HEK293 (cell line): Measurements from ENCODE around the gene ROBO4.
A peak's percentile ranks its signal among the peaks of the same experiment; 100 is the strongest.

Experiments used
- CTCF ChIA-PET: fragments of 350-600 bp; formaldehyde crosslinking; extraction: SDS; loops from one replicate; lab custom pipeline; 2021; ENCODE audit warnings: antibody characterized with exemption; lab: Yijun Ruan, JAX
- POLR2A ChIA-PET: fragments of 300-600 bp; formaldehyde crosslinking; extraction: SDS; loops from one replicate; lab custom pipeline; 2020; ENCODE audit warnings: antibody characterized with exemption, inconsistent platforms; lab: Yijun Ruan, JAX
- H3K27ac ChIP-seq: fragments of 200-500 bp; sonication (Bioruptor generic); 2 replicates; pipeline ENCODE4 v1.5.1; 2014; ENCODE audit warnings: low read depth, low read length, control low read depth, inconsistent platforms; ENCODE audit errors: extremely low read depth
- H3K36me3 ChIP-seq, 2 experiments: fragments of 200-500 bp in 1 of 2; sonication (Bioruptor generic) in 1 of 2; 1 replicate in 1 of 2; 2 replicates in 1 of 2; pipeline ENCODE4 v1.5.1; 2014 to 2017; ENCODE audit warnings: inconsistent platforms in 2 of 2, low read length in 2 of 2; ENCODE audit not compliant: control insufficient read depth in 2 of 2, insufficient read depth in 1 of 2
- H3K4me1 ChIP-seq: fragments of 200-500 bp; sonication (Bioruptor generic); 2 replicates; pipeline ENCODE4 v1.5.1; 2014; ENCODE audit warnings: mild to moderate bottlenecking, low read length, inconsistent platforms; ENCODE audit not compliant: control insufficient read depth, insufficient read depth
- H3K4me3 ChIP-seq: 2 replicates; pipeline ENCODE4 v1.5.1; 2011; ENCODE audit warnings: low read depth, mild to moderate bottlenecking, control low read depth, low read length, moderate library complexity
- H3K9me3 ChIP-seq: fragments of 200-500 bp; sonication (Bioruptor generic); 2 replicates; pipeline ENCODE4 v1.5.1; 2014; ENCODE audit warnings: low read depth, low read length, inconsistent platforms; ENCODE audit not compliant: control insufficient read depth, insufficient read depth
- CTCF ChIP-seq: fragments of 450-650 bp; formaldehyde crosslinking; IDR thresholded peaks from 2 replicates; pipeline ENCODE4 v1.5.1; 2016; ENCODE audit warnings: missing biosample characterization, missing genetic modification characterization
- EGR2 ChIP-seq: fragments of 450-650 bp; formaldehyde crosslinking; IDR thresholded peaks from 2 replicates; pipeline ENCODE4 v1.5.1; 2016; ENCODE audit warnings: low read depth, missing biosample characterization, missing genetic modification characterization
- KLF16 ChIP-seq: fragments of 450-650 bp; formaldehyde crosslinking; IDR thresholded peaks from 2 replicates; pipeline ENCODE4 v1.5.1; 2017; ENCODE audit warnings: missing biosample characterization, missing genetic modification characterization
- KLF9 ChIP-seq: fragments of 450-650 bp; formaldehyde crosslinking; IDR thresholded peaks from 2 replicates; pipeline ENCODE4 v1.5.1; 2016; ENCODE audit warnings: missing biosample characterization, missing genetic modification characterization, low read depth
- OSR2 ChIP-seq: fragments of 450-650 bp; formaldehyde crosslinking; IDR thresholded peaks from 2 replicates; pipeline ENCODE4 v1.5.1; 2016; ENCODE audit warnings: missing biosample characterization, missing genetic modification characterization
- PATZ1 ChIP-seq: fragments of 450-650 bp; formaldehyde crosslinking; IDR thresholded peaks from 2 replicates; pipeline ENCODE4 v1.5.1; 2016; ENCODE audit warnings: missing biosample characterization, missing genetic modification characterization
- ZBTB1 ChIP-seq: fragments of 450-650 bp; formaldehyde crosslinking; IDR thresholded peaks from 2 replicates; pipeline ENCODE4 v1.5.1; 2016; ENCODE audit warnings: missing biosample characterization, missing genetic modification characterization
- ZEB2 ChIP-seq: fragments of 450-650 bp; formaldehyde crosslinking; IDR thresholded peaks from 2 replicates; pipeline ENCODE4 v1.5.1; 2016; ENCODE audit warnings: missing biosample characterization, missing genetic modification characterization
- ZFHX2 ChIP-seq: fragments of 450-650 bp; formaldehyde crosslinking; conservative IDR thresholded peaks from 2 replicates; pipeline ENCODE4 v1.5.1; 2016; ENCODE audit warnings: missing biosample characterization, missing genetic modification characterization
- ZFP37 ChIP-seq: fragments of 450-650 bp; formaldehyde crosslinking; IDR thresholded peaks from 2 replicates; pipeline ENCODE4 v1.5.1; 2016; ENCODE audit warnings: missing biosample characterization, missing genetic modification characterization
- ZFP69B ChIP-seq: fragments of 450-650 bp; formaldehyde crosslinking; IDR thresholded peaks from 2 replicates; pipeline ENCODE4 v1.5.1; 2016; ENCODE audit warnings: missing biosample characterization, missing genetic modification characterization
- ZNF239 ChIP-seq: fragments of 450-650 bp; formaldehyde crosslinking; IDR thresholded peaks from 2 replicates; pipeline ENCODE4 v1.5.1; 2016; ENCODE audit warnings: missing biosample characterization, missing genetic modification characterization
- ZNF416 ChIP-seq: fragments of 450-650 bp; formaldehyde crosslinking; IDR thresholded peaks from 2 replicates; pipeline ENCODE4 v1.5.1; 2016; ENCODE audit warnings: missing biosample characterization, missing genetic modification characterization
- ZNF488 ChIP-seq: fragments of 450-650 bp; formaldehyde crosslinking; IDR thresholded peaks from 2 replicates; pipeline ENCODE4 v1.5.1; 2016; ENCODE audit warnings: missing biosample characterization, missing genetic modification characterization
- ZNF544 ChIP-seq: fragments of 450-650 bp; formaldehyde crosslinking; IDR thresholded peaks from 2 replicates; pipeline ENCODE4 v1.5.0; 2017; ENCODE audit warnings: missing biosample characterization, missing genetic modification characterization
- ZNF629 ChIP-seq: fragments of 450-650 bp; formaldehyde crosslinking; IDR thresholded peaks from 2 replicates; pipeline ENCODE4 v1.5.1; 2017; ENCODE audit warnings: missing biosample characterization, missing genetic modification characterization
- ZNF654 ChIP-seq: fragments of 450-650 bp; formaldehyde crosslinking; IDR thresholded peaks from 2 replicates; pipeline ENCODE4 v1.5.1; 2016; ENCODE audit warnings: low read depth, missing biosample characterization, missing genetic modification characterization
- ZSCAN4 ChIP-seq: fragments of 450-650 bp; formaldehyde crosslinking; IDR thresholded peaks from 2 replicates; pipeline ENCODE4 v1.5.1; 2017; ENCODE audit warnings: missing biosample characterization, missing genetic modification characterization

ROBO4 gene

GRCh38 chr11:124837491-124837856 lies 60.2 kb downstream of the ROBO4 start:
- no peak overlapping the region for H3K4me3 ChIP-seq
- H3K9me3 ChIP-seq, result no peaks in the 10 kb centered on the region
- ChIA-PET POLR2A (interaction anchor here (2.0 kb wide), 1 partner anchor 37 kb away, joined by 9 read pairs; the partner anchor contains the start of gene MSANTD2), CTCF (interaction anchor here (0.5 to 5.5 kb wide), 39 partner anchors 9 to 761 kb away, joined by 3 to 53 read pairs (median 4); partner anchors contain the start of gene ROBO3)
- H3K27ac ChIP-seq, result no peak overlapping the region
- TF ChIP-seq ZSCAN4 (tag by site-specific recombination), result peak; percentile 89
- no peak for TF ChIP-seq ZNF544
- no peak for TF ChIP-seq ZNF239 (tag by site-specific recombination)
- peak; percentile 34; the same call in 1 of the 2 replicates for TF ChIP-seq KLF9
- TF ChIP-seq PATZ1 (tag by site-specific recombination), result 0 out of 2 replicates have a peak, but pooled peaks have one; percentile 19
- peak; percentile 94 for TF ChIP-seq ZNF654 (tag by site-specific recombination)
- TF ChIP-seq ZFHX2 (tag by site-specific recombination), result peak; percentile 55
- 0 out of 2 replicates have a peak, but pooled peaks have one; percentile 54 for TF ChIP-seq CTCF
- TF ChIP-seq ZNF488 (tag by site-specific recombination), result no peak
- TF ChIP-seq ZBTB1 (tag by site-specific recombination), result no peak
- 0 out of 2 replicates have a peak, but pooled peaks have one; percentile 14 for TF ChIP-seq EGR2 (tag by site-specific recombination)
- no peak for TF ChIP-seq KLF16 (tag by site-specific recombination)
- 0 out of 2 replicates have a peak, but pooled peaks have one; percentile 21 for TF ChIP-seq ZNF629
- H3K4me1 ChIP-seq, result no peaks in the 10 kb centered on the region
- H3K36me3 ChIP-seq, result no peaks in the 10 kb centered on the region

GRCh38 chr11:124835918-124836317 lies 61.7 kb downstream of the ROBO4 start:
- Histone ChIP-seq H3K36me3 (no peaks in the 10 kb centered on the region), H3K9me3 (no peaks in the 10 kb centered on the region)
- CTCF ChIA-PET, result interaction anchor here (0.6 to 5.5 kb wide), 15 partner anchors 11 to 430 kb away, joined by 3 to 53 read pairs (median 7); partner anchors contain the start of gene ROBO3
- TF ChIP-seq ZEB2 (tag by site-specific recombination), result no peak
- TF ChIP-seq OSR2, result no peak
- no peak for TF ChIP-seq ZFP37 (tag by site-specific recombination)
- no peak for TF ChIP-seq KLF9
- TF ChIP-seq ZNF416 (tag by site-specific recombination), result no peak
- TF ChIP-seq ZFP69B (tag by site-specific recombination), result no peak
- TF ChIP-seq, all 188 proteins: peak for 0
- Histone ChIP-seq H3K4me3 (no peak overlapping the region), H3K4me1 (no peaks in the 10 kb centered on the region), H3K27ac (no peak overlapping the region)
- POLR2A ChIA-PET, result interaction anchor here (1.3 kb wide), 1 partner anchor 163 kb away, joined by 4 read pairs; the partner anchor contains the start of genes SIAE and SPA17
